Embryonic facial prominence (tissue), 1 donor: ENCODE results near the gene CES4A.

Experiments
- DNase-seq: peaks from one replicate; pipeline ENCODE4 v3.0.0-alpha.2; 2016; ENCODE audit errors: extremely low spot score

The CES4A gene

GRCh38 chr16:67050796-67051195, 62.4 kb downstream of the CES4A start:
- no peak for DNase-seq

GRCh38 chr16:67052399-67052798, 64.0 kb downstream of the CES4A start:
- DNase-seq = no peak

- DNase-seq = no peak
Observed at GRCh38 chr16:67053767-67054334, 65.5 kb downstream of the CES4A start.

- no peak for DNase-seq
Observed at GRCh38 chr16:67054901-67055300, 66.5 kb downstream of the CES4A start.

GRCh38 chr16:67055712-67056487, 67.5 kb downstream of the CES4A start:
- no peak for DNase-seq
